Lower leg skin (tissue), 3 donors: Measurements from ENCODE around the gene MAP4K3.

Experiments
- POLR2A ChIP-seq, 2 donors: fragments of 450-650 bp; IDR thresholded peaks; one replicate each; pipeline ENCODE4 v1.6.1; 2016 to 2017; ENCODE audit warnings: antibody characterized with exemption in 2 of 2, mild to moderate bottlenecking in 1 of 2, moderate library complexity in 1 of 2
- TF ChIP-seq, protein P1 (sequence below), 3 donors: fragments of 450-650 bp; IDR thresholded peaks; one replicate each; pipeline ENCODE4 v1.5.1; 2016; ENCODE audit warnings: antibody characterized with exemption in 3 of 3, mild to moderate bottlenecking in 3 of 3, moderate library complexity in 2 of 3

DNA sequence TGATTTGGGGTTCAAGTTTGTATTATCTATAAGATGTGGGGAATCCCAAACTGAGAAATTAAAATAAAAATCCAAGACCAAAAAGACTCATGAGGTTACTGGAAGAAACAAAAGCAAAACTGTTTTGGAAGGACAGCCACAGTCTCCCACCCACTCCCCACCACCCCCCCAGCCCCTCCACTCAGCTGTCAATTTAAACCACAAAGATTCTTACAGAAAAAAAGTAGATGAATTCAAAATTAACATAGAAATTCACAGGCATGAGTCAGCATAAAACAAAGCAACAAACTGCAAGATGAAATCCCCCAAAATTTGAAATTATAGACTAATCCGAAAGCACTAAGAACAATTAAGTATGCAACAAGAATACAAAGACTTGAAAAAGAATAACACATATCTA lies 12.1 kb downstream of the MAP4K3 start:
- TF ChIP-seq, protein P1, sequence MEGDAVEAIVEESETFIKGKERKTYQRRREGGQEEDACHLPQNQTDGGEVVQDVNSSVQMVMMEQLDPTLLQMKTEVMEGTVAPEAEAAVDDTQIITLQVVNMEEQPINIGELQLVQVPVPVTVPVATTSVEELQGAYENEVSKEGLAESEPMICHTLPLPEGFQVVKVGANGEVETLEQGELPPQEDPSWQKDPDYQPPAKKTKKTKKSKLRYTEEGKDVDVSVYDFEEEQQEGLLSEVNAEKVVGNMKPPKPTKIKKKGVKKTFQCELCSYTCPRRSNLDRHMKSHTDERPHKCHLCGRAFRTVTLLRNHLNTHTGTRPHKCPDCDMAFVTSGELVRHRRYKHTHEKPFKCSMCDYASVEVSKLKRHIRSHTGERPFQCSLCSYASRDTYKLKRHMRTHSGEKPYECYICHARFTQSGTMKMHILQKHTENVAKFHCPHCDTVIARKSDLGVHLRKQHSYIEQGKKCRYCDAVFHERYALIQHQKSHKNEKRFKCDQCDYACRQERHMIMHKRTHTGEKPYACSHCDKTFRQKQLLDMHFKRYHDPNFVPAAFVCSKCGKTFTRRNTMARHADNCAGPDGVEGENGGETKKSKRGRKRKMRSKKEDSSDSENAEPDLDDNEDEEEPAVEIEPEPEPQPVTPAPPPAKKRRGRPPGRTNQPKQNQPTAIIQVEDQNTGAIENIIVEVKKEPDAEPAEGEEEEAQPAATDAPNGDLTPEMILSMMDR (IDR thresholded peaks at IDR 0.05) = no peak
- TF ChIP-seq POLR2A (IDR thresholded peaks at IDR 0.05) = no peak
